GOT3 (cell line): ENCODE measurements around the gene MALL.
"Not testable (repeated sequence)": the region's sequence is repeated elsewhere in the genome, so short reads cannot be mapped to it uniquely, and the experiment has no call there.

Experiments
- DNase-seq: peaks from one replicate; lab custom pipeline; 2025; ENCODE audit warnings: mixed read lengths; lab: John Stamatoyannopoulos, UW

The MALL gene

DNA sequence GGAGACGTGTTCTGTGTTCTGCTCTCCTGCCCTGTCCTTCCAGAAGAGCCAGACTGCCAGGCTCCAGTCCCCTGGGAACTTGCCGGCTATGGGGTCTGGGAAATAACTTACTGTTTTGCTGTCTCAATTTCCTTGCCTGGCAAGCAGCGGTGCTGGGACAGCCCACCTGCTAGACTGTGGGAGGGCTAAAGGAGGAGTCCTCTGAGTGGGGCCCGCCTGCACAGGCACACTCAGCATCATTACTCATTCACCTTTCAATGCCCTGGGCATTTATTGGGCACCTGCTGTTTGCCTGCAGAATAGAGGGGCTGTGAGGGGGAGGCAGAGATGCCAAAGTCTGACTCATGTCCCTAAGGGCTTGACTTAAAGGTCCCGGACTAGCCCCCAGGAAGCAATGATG is 65.4 kb downstream of the MALL start:
- DNase-seq, result not testable (repeated sequence)

DNA sequence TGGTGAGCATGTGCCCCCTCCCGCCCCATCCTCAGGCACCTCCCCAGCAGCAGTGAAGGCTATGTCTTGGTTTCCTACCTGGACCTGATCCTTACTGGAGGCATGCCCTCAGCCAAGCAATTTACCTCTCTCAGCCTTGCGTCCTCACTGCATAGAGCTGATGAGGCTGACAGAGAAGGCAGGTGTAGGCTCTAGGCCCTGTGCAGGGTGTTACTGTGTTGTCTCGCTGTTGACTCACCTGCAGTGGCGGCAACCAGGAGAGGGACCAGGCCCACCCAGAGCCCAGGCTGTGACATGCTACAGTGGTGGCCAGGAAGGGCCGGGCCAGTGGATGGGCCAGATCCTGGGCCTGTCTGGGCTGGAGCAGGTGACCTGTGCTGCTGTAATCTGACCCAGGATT is 65.9 kb downstream of the MALL start:
- DNase-seq, result not testable (repeated sequence)

DNA sequence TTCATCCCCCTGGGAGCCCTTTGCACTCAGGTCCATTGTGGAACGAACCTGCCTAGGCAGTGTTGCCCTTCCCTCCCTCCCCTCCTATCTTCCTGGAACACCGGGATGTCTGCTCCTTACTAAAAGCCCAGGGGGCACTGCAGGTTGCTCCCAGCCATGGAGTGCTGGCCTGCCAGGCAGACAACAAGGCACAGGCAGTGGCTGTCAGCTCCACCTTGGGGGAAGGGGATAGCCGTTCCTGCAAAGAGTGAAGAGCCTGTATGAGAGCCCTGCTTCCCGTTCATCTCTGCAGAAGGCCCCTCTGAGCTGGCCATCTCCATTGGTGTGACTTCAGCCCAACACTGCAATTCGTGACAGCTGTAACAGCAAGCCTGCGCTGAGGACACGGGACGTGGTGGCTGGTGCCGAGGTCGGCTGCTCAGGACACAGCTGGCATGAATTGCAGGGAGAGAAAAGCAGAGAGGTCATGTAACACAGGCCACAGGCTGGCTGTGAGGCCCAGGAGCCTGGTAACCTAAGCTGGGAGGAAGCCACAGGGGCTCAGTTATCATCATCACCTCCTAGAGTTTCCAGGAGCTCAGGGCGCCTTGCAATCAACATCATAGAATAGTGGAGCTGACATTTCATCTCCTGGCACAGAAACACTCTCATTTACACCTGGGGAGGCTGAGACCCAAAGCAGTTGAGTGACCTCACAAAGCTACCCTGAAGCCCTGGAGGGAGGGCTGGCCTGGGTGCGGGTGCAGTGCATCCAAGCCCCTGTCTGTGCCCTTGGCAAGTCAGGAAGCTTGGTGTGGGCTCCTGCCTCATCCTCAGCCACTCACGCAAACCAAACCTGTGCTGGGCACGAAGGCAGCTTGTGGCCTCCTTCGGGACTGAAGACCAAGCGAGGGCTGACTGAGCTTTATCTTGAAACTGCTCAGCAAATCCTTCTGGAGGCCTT is 67.1 kb downstream of the MALL start:
- not testable (repeated sequence) for DNase-seq

DNA sequence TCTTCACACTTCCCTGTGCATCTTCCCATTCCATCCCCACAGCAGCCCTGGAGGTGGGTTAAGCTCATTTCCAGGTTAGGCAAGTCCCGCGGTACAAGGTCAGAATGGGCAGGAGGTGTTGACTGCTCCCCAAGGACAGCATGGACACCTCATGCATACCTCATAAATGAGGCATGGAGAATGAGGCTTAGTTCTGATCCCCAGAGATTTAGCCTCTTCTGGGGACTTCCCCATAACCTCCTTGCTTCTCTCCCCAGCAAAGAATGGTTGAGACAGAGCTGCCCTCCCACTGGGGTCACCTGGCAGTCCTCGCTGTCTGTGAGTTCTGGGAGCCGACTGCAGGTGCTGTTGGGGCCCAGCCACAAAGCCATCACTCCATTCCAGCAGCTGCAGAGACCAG is 68.4 kb downstream of the MALL start:
- not testable (repeated sequence) for DNase-seq

DNA sequence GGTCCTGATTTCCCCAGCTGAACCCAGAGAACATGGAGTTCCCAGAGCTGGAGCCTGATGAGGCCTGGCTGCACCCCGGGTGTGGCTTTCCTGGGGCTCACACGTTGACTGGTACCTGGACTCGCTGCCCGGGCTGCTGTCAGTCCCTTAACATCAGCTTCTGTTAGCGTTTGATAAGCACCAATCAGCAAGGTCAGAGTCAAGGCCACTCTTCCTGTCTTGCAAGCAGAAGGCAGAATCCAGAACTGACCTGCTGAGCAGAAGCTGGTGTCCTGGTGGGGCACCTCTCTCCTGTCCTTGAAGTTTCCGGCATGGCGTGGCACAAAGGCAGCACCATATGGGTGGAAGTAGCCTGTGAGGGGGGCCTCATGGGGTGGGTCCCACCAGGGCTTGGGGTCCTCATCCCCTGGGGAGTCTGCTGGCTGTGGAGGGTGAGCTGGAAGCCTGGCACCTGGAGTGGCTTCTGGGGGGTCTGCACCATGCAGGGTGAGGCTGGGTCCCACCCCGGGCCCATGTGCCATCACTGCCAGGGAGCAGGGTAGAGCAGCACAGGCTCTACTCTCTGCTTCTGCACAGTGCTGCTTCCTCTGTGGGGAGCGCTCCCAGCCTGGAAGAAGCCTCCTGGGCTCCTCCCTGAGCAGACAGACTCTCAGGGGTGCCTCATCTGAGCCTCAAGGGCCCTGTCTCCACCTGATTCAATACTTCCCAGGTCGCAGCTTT is 73.5 kb downstream of the MALL start:
- not testable (repeated sequence) for DNase-seq

DNA sequence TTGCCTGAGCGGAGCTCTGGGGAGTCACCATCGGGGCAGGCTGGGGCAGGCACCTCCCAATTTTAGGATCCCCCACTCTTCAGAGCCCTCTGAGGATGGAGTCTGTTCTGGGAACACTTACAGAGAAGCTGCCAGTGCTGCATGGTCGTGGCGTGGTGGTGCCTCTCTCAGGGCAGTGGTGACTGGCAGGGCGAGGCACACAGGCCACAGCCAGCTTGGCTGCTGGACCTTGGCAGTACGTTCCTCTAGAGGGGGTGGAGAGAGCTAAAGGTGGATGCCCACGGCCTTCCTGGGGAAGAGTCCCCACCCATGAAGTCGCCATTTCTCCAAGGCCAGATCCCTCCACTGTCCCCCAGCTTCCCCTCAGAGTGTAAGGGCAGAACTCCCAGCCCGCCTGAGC is 78.3 kb downstream of the MALL start:
- DNase-seq, result not testable (repeated sequence)

DNA sequence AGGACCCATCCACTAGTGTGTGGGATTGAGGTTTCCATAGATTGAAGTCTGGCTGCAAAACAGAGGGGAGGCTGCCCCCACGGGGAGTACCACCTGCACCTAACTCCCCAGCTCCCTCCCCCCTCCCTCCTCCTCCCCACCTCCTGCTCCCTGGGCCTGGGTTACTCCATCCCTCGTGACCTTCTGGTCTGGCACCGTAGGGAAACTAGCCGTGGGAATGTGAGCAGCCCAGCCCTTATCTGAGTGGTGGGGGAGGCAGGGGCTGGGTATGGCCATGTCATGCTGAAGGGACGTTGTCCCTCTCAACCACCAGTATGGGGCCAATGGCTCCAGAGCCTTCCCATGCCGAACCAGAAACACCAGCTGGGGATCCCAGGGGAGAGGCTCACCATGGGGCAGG is 80.2 kb downstream of the MALL start:
- DNase-seq, result not testable (repeated sequence)

DNA sequence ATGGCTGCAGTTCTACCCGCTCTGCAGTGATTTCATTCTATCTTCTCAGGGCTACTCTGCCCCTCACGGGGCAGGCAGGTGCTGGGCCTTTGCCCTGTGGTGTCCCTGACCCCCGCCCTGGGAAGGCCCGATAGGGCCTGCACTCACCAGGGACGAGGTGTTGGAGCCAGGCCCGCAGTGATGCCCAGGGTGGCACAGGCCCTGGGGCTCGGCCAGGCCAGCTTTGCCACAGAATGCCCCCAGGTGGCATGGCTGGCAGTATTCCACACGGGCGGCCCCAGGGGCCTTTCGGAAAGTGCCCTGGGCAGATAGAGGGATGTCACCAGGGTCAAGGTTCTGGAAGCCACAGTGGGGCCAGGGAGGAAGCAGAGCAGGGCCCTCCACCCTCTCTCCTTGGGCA is 80.7 kb downstream of the MALL start:
- DNase-seq, result not testable (repeated sequence)
